Lower leg skin (tissue), 4 donors: ENCODE measurements around the gene RAB40AL. TPM values are rescaled to one million over a fixed set of nuclear protein-coding genes. Genes with fewer than 3 reads are reported as not detected.

Experiments used
- DNase-seq, 2 donors: peaks; one replicate each; pipeline ENCODE4 v3.0.0-alpha.2; 2019; ENCODE audit warnings: low spot score in 2 of 2
- H3K4me3 ChIP-seq: fragments of 200-600 bp; sonication (generic); 2 replicates; pipeline ENCODE4 v1.5.1; 2017; ENCODE audit warnings: mild to moderate bottlenecking, low read depth; ENCODE audit not compliant: poor library complexity, severe bottlenecking
- CTCF ChIP-seq, 3 donors: fragments of 450-650 bp; IDR thresholded peaks; one replicate each; pipeline ENCODE4 v1.5.1; 2016; ENCODE audit warnings: antibody characterized with exemption in 3 of 3, mild to moderate bottlenecking in 3 of 3, moderate library complexity in 2 of 3
- POLR2A ChIP-seq, 2 donors: fragments of 450-650 bp; IDR thresholded peaks; one replicate each; pipeline ENCODE4 v1.6.1; 2016 to 2017; ENCODE audit warnings: antibody characterized with exemption in 2 of 2, mild to moderate bottlenecking in 1 of 2, moderate library complexity in 1 of 2
- WGBS, 2 donors: methylation state at CpG; one replicate each; pipeline ENCODE4 v1.1.5; 2018; 5-methylcytosine and 5-hydroxymethylcytosine counted together
- intact Hi-C: fragments of 100-400 bp; cut with DNase I; formaldehyde crosslinking; loops from one replicate; pipeline ENCODE4 v1.15.0; 2023; ENCODE audit warnings: low total_unique reads
- total RNA-seq, 4 donors: library from RNA; depleted of rRNA; stranded (reverse); fragments of >200 nt; gene quantifications; one replicate each; pipeline ENCODE4 v1.1.0, GENCODE V29; 2016

RAB40AL gene
- total RNA-seq, 4 donors from 2014 or later = 0.42 to 1.0 TPM; not detected in 2

- TF ChIP-seq CTCF (IDR thresholded peaks at IDR 0.05) (no peak), POLR2A (IDR thresholded peaks at IDR 0.05) (no peak)
- DNase-seq = no peak
- WGBS, 2 donors = 84 to 87% methylated on average over 2 of the region's 2 CpGs
- intact Hi-C loops = no loop called here
- H3K4me3 ChIP-seq = no peak overlapping the region
Observed at GRCh38 chrX:102975016-102975415, 37.9 kb downstream of the RAB40AL start.

DNA sequence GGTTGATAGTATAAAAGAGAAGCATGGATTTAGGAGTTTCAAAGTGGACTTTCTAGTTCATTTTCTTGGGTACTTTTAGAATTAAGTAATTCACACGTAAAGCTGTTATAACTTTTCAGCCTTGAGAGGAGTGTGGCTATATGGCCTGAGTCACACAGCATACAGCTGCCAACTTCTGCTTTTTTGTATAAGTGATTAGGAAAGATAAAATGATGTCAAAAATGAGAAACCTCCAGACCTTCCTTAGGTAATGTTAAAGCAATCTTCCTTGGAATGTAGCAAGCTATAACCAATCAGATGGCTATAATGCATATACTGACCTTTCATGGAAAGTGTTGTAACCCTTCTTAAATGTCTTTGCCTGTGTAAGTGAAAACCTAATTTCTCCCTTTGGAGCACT, 39.2 kb downstream of the RAB40AL start:
- 62 to 67% methylated on average over 1 of the region's 1 CpG for WGBS, 2 donors
- H3K4me3 ChIP-seq = no peak overlapping the region
- TF ChIP-seq POLR2A (IDR thresholded peaks at IDR 0.05) = no peak
- TF ChIP-seq CTCF (IDR thresholded peaks at IDR 0.05) = no peak
- DNase-seq = no peak
- intact Hi-C loops = no loop called here

GRCh38 chrX:102976793-102977495, 39.9 kb downstream of the RAB40AL start:
- WGBS, 2 donors = 17 to 25% methylated on average over 4 of the region's 4 CpGs
- intact Hi-C loops = no loop called here
- no peak overlapping the region for H3K4me3 ChIP-seq
- TF ChIP-seq CTCF (IDR thresholded peaks at IDR 0.05) (no peak), POLR2A (IDR thresholded peaks at IDR 0.05) (no peak)
- DNase-seq = no peak

DNA sequence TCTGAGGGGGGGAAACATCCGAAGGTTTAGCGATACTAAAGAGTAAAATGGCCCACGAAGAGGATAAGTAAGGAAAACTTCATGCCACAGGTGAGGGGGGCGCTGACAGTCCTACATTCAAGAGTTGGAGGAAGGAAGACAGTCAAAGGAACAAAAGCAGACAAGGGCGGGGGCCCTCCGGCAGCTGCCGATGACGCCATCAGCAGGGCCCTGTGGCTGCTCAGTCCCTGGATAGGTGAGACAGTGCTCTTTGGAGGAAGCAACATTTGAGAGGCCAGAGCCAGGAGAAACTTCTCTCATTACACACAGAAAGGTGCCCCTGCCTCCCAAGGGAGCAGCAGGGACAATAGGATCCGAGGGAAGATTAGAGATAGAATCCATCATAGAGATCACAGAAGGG, 41.5 kb downstream of the RAB40AL start:
- no peak overlapping the region for H3K4me3 ChIP-seq
- 83 to 88% methylated on average over 9 of the region's 9 CpGs for WGBS, 2 donors
- DNase-seq = no peak
- no peak for TF ChIP-seq POLR2A (IDR thresholded peaks at IDR 0.05)
- no peak for TF ChIP-seq CTCF (IDR thresholded peaks at IDR 0.05)
- intact Hi-C loops = no loop called here

- 73 to 77% methylated on average over 2 of the region's 2 CpGs for WGBS, 2 donors
- TF ChIP-seq POLR2A (IDR thresholded peaks at IDR 0.05) (no peak), CTCF (IDR thresholded peaks at IDR 0.05) (no peak)
- no peak for DNase-seq
Observed at GRCh38 chrX:102979536-102979935, 42.5 kb downstream of the RAB40AL start.

DNA sequence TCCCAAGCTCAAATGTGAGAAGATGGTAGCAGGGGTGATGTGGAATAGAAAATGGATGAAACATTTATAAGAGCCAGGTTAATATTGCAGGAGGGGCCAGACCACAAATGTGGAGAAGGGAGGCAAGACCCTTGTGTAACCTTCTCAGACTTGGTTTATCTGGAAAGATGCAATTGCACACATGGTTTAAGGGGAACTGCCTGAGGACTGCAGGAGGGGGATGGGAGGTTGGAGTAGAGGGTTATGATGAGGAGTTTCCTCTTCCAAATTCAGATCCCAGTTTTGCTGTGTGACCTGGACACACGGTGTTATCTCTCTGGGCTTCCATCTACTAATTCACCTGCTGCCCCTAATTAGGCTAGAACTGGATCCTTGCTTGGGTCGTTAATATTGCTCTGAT, 46.1 kb downstream of the RAB40AL start:
- intact Hi-C loops = no loop called here
- TF ChIP-seq CTCF (IDR thresholded peaks at IDR 0.05) = no peak
- WGBS, 2 donors = 70 to 77% methylated on average over 2 of the region's 2 CpGs
- H3K4me3 ChIP-seq = no peak overlapping the region
- DNase-seq = no peak

More at GRCh38 chrX:102979536-102979935, 42.5 kb downstream of the RAB40AL start:
- intact Hi-C loops = no loop called here
- no peak overlapping the region for H3K4me3 ChIP-seq
